Measurements from ENCODE around the gene IL6. TPM values are rescaled to one million over a fixed set of nuclear protein-coding genes. Genes with fewer than 3 reads are reported as not detected.
"Not testable (repeated sequence)": the region's sequence is repeated elsewhere in the genome, so short reads cannot be mapped to it uniquely, and the experiment has no call there.

IL6 gene
- total and polyA plus RNA-seq, 8 donors = 0.22 to 3.1 (median 0.54) TPM

DNA sequence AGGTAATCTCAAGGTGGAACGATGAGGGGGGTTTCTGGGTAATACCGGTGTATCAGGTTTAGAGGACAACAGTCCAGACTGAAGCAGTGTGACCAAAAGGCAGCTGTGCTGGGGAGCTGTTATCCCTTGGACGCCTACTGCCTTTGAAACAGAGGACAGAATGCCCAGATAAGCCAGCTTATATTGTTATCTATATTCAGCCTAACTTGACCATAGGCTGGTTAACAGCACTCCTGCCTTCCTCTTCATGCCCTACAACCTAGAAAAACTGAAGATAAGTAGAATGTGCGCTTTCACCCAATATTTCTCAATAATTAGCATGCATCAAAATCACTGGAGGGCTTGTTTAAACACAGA is 44.9 kb downstream of the IL6 start:
- no peaks in the 10 kb centered on the region for H3K27me3 ChIP-seq
- no peaks in the 10 kb centered on the region for H3K9me3 ChIP-seq
- intact Hi-C loops (cut with DNase I) = no loop called here
- no peak for FAIRE-seq
- no peak overlapping the region for H3K4me3 ChIP-seq
- no peak for TF ChIP-seq CTCF (IDR thresholded peaks at IDR 0.05)
- no peak for DNase-seq
- H3K36me3 ChIP-seq = no peaks in the 10 kb centered on the region
- H3K4me1 ChIP-seq = no peaks in the 10 kb centered on the region
- no peak for ATAC-seq
- H3K27ac ChIP-seq = no peak overlapping the region
- 58 to 61% methylated on average over 4 of the region's 4 CpGs for WGBS, 2 donors

DNA sequence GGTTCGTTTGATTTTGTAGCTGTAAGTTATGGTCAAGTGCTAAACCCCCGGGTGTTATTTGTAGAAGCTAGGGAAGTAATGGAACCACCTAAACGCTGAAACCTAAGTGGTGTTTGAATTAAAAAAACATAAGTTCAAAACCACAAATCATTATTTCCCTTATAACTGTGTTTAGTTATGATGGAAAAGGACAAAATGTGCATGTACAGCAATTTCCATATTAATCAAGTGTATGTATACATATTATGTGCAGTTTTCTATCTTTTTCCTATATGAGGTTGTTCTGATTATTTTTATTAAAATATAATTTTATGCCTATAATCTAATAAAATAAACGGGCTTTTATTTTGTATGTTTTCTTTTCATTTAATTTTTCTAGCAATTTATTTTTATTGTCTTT is 45.9 kb downstream of the IL6 start:
- WGBS, 2 donors = 56 to 58% methylated on average over 4 of the region's 4 CpGs
- no peaks in the 10 kb centered on the region for H3K27me3 ChIP-seq

DNA sequence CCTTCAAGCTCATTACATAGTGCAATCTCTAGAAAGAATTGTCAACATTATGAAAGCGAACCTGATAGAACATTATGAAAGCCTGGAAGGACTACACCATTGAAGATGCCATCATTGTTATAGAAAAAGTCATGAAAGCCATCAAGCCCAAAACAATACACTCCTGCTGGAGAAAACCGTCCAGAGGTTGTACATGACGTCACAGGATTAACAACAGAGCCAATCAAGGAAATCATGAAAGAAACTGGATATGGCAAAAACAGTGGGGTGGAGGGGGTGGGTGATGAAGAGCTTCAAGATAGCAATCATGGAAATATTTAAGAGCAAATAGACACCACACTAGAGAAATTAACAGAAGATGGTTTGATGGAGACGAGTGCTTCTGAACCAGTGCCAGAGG is 50.0 kb downstream of the IL6 start:
- no peak for FAIRE-seq
- Histone ChIP-seq H3K4me1 (no peaks in the 10 kb centered on the region), H3K9me3 (no peaks in the 10 kb centered on the region), H3K27ac (no peak overlapping the region), H3K4me3 (no peak overlapping the region), H3K36me3 (no peaks in the 10 kb centered on the region), H3K27me3 (no peaks in the 10 kb centered on the region)
- intact Hi-C loops (cut with DNase I) = no loop called here
- DNase-seq = no peak
- ATAC-seq = no peak
- WGBS, 2 donors = 76% methylated on average over 4 of the region's 4 CpGs
- TF ChIP-seq CTCF (IDR thresholded peaks at IDR 0.05) = no peak

More for the DNA sequence above, 45.9 kb downstream of the IL6 start:
- Histone ChIP-seq H3K27ac (no peak overlapping the region), H3K36me3 (no peaks in the 10 kb centered on the region), H3K9me3 (no peaks in the 10 kb centered on the region), H3K4me3 (no peak overlapping the region), H3K4me1 (no peaks in the 10 kb centered on the region)
- intact Hi-C loops (cut with DNase I) = no loop called here
- no peak for TF ChIP-seq CTCF (IDR thresholded peaks at IDR 0.05)
- ATAC-seq (no peak), FAIRE-seq (no peak), DNase-seq (no peak)

- H3K36me3 ChIP-seq; FAIRE-seq; H3K27me3 ChIP-seq; H3K27ac ChIP-seq; H3K9me3 ChIP-seq; ATAC-seq; H3K4me3 ChIP-seq; DNase-seq; H3K4me1 ChIP-seq; intact Hi-C loops (cut with DNase I): not testable (repeated sequence)
- WGBS, 2 donors = 56 to 79% methylated on average over 4 of the region's 4 CpGs
These were observed 52.8 kb downstream of the IL6 start for GRCh38 chr7:22779730-22780323.

GRCh38 chr7:22781230-22781711 is 54.3 kb downstream of the IL6 start:
- no peak overlapping the region for H3K27ac ChIP-seq
- H3K9me3 ChIP-seq = no peaks in the 10 kb centered on the region
- TF ChIP-seq CTCF (IDR thresholded peaks at IDR 0.05) = no peak
- H3K4me3 ChIP-seq = no peak overlapping the region
- peaks cover 0 to 3% (median 0%) of the 10 kb centered on the region in 3 donors for H3K4me1 ChIP-seq
- FAIRE-seq = no peak
- 75 to 92% methylated on average over 5 of the region's 5 CpGs for WGBS, 2 donors
- H3K27me3 ChIP-seq = no peaks in the 10 kb centered on the region
- no peaks in the 10 kb centered on the region for H3K36me3 ChIP-seq
- peak in 2 of 4 donors; percentile 37 to 49 for ATAC-seq
- DNase-seq = no peak
- intact Hi-C loops (cut with DNase I) = no loop called here

Other genes with a start within 250 kb of the IL6 start
- gene STEAP1B, start 227.0 kb upstream of the IL6 start, total RNA-seq = not detected
- gene STEAP1B, start 227.0 kb upstream of the IL6 start, polyA plus RNA-seq = not detected
- gene TOMM7, start 95.6 kb downstream of the IL6 start, total RNA-seq = 100 to 1,000 TPM; 210 to 316 (median 223) TPM
- gene TOMM7, start 95.6 kb downstream of the IL6 start, polyA plus RNA-seq = 100 to 1,000 TPM; 126 to 262 TPM